Stomach (tissue), 9 donors: ENCODE data around the gene FAM184A. TPM values are rescaled to one million over a fixed set of nuclear protein-coding genes. Genes with fewer than 3 reads are reported as not detected.
"Not testable (repeated sequence)": the region's sequence is repeated elsewhere in the genome, so short reads cannot be mapped to it uniquely, and the experiment has no call there.

ENCODE experiments used
- DNase-seq, 2 donors: peaks; one replicate each; pipeline versions ENCODE4 v3.0.0 to v3.0.0-alpha.2; 2013 to 2019
- H3K27ac ChIP-seq, 5 donors: fragments of 200-600 bp in 4 of 5; sonication (generic) in 4 of 5; one replicate each; pipeline ENCODE4 v1.5.1; 2013 to 2019; ENCODE audit warnings: mild to moderate bottlenecking in 1 of 5, moderate library complexity in 1 of 5
- H3K27me3 ChIP-seq, 3 donors: fragments of 200-600 bp; sonication (generic); one replicate each; pipeline ENCODE4 v1.5.1; 2017 to 2019; ENCODE audit warnings: mixed run types in 1 of 3
- H3K36me3 ChIP-seq, 4 donors: fragments of 200-600 bp; sonication (generic); 1 replicate in 3 of 4; 2 replicates in 1 of 4; pipeline ENCODE4 v1.5.1; 2016 to 2019
- H3K4me1 ChIP-seq, 4 donors: fragments of 200-600 bp; sonication (generic); one replicate each; pipeline ENCODE4 v1.5.1; 2016 to 2019
- H3K4me3 ChIP-seq, 4 donors: fragments of 200-600 bp; sonication (generic) in 3 of 4; one replicate each; pipeline ENCODE4 v1.5.1; 2016 to 2019; ENCODE audit warnings: mild to moderate bottlenecking in 1 of 4
- H3K9me3 ChIP-seq, 4 donors: fragments of 200-600 bp; sonication (generic); one replicate each; pipeline ENCODE4 v1.5.1; 2016 to 2019
- EP300 ChIP-seq: sonication (generic); formaldehyde crosslinking; IDR thresholded peaks from one replicate; pipeline ENCODE4 v1.6.1; 2017; ENCODE audit warnings: antibody characterized with exemption
- POLR2A ChIP-seq, 4 donors: fragments of 450-650 bp; IDR thresholded peaks; one replicate each; pipeline ENCODE4 v1.6.1; 2016; ENCODE audit warnings: antibody characterized with exemption in 4 of 4, control low read depth in 2 of 4, mild to moderate bottlenecking in 1 of 4, moderate library complexity in 1 of 4
- POLR2AphosphoS5 ChIP-seq, 3 donors: sonication (generic); formaldehyde crosslinking; IDR thresholded peaks; one replicate each; pipeline ENCODE4 v1.6.1; 2016; ENCODE audit warnings: antibody characterized with exemption in 3 of 3
- WGBS, 5 donors: extraction: QIAGEN DNeasy Blood & Tissue Kit in 3 of 5; methylation state at CpG; one replicate each; pipeline versions ENCODE4 v1.1.5 to v1.1.7; 2013 to 2018; 5-methylcytosine and 5-hydroxymethylcytosine counted together
- intact Hi-C: fragments of 100-400 bp; cut with DNase I; formaldehyde crosslinking; loops from one replicate; pipeline ENCODE4 v1.15.1; 2023; ENCODE audit warnings: low total_unique reads
- polyA plus RNA-seq, 3 donors: library from polyadenylated mRNA; stranded (reverse); fragments of 200-250 nt; gene quantifications; one replicate each; pipeline ENCODE4 v1.2.3, GENCODE V29; 2013
- total RNA-seq, 5 donors: library from RNA; depleted of rRNA; stranded (reverse); fragments of >200 nt; gene quantifications; one replicate each; pipeline versions ENCODE4 v1.1.0 to v1.2.3, GENCODE V29; 2014 to 2016
- TF ChIP-seq, protein P1 (sequence below), 7 experiments: fragments of 450-650 bp in 4 of 7; fragments of 200-600 bp in 3 of 7; sonication (generic) in 3 of 7; IDR thresholded peaks; one replicate each; pipeline ENCODE4 v1.5.1; 2016 to 2019; ENCODE audit warnings: antibody characterized with exemption in 7 of 7, control low read depth in 2 of 7, mild to moderate bottlenecking in 1 of 7
- donor health status: healthy with polysubstance abuse.
- donor health status: Bipolar disorder and iron deficiency.
- donor health status: healthy.

The FAM184A gene
- total and polyA plus RNA-seq, 8 donors = under 0.01 to 8.3 (median 2.6) TPM; not detected in 1

DNA sequence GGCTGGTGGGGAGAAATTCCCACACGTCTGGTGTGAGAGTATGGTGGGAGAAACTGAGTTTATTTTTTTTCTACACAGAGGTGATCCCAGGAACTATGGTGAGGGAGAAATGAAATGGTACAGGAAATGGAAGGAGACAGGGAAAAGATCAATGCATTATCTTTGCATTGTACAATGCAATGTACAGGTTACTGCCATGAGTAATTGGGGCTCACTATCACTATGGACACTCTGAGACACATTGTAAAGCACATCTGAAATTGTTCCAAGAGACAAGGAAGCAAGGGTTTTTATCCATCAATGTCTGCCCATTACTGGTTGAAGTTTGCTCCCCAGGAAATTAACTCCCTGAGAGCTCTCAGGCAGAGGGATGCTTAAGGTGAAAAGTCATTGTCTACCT is 21.7 kb upstream of the FAM184A start:
- intact Hi-C loops = loop anchor here (10.0 kb wide), 2 partner anchors 125 to 815 kb away; no protein-coding TSS in a partner anchor
- TF ChIP-seq, protein P1, sequence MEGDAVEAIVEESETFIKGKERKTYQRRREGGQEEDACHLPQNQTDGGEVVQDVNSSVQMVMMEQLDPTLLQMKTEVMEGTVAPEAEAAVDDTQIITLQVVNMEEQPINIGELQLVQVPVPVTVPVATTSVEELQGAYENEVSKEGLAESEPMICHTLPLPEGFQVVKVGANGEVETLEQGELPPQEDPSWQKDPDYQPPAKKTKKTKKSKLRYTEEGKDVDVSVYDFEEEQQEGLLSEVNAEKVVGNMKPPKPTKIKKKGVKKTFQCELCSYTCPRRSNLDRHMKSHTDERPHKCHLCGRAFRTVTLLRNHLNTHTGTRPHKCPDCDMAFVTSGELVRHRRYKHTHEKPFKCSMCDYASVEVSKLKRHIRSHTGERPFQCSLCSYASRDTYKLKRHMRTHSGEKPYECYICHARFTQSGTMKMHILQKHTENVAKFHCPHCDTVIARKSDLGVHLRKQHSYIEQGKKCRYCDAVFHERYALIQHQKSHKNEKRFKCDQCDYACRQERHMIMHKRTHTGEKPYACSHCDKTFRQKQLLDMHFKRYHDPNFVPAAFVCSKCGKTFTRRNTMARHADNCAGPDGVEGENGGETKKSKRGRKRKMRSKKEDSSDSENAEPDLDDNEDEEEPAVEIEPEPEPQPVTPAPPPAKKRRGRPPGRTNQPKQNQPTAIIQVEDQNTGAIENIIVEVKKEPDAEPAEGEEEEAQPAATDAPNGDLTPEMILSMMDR (IDR thresholded peaks at IDR 0.05) = no peak
- no peak for TF ChIP-seq EP300
- no peak for TF ChIP-seq POLR2AphosphoS5 (IDR thresholded peaks at IDR 0.05)
- TF ChIP-seq POLR2A (IDR thresholded peaks at IDR 0.05) = no peak
- 80 to 89% (median 84%) methylated on average over 1 of the region's 1 CpG for WGBS, 5 donors

DNA sequence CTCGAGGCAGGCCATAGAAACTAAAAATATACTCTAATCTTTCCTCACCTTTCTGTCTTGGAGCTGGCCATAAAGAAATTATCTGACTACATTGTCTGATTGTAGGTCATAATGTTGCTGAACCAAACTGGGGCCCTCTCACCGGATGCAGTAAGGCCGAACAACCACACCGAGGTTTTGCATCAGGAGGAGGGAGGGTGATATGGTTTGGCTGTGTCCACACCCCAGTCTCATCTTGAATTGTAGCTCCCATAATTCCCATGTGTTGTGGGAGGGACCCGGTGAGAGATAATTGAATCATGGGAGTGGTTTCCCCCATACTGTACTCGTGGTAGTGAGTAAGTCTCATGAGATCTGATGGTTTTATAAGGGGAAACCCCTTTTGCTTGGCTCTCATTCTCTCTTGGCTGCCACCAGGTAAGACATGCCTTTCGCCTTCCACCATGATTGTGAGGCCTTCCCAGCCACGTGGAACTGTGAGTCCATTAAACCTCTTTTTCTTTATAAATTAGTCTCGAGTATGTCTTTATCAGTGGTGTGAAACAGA is 19.4 kb upstream of the FAM184A start:
- H3K36me3 ChIP-seq, H3K9me3 ChIP-seq, intact Hi-C loops, DNase-seq, H3K4me1 ChIP-seq, H3K27me3 ChIP-seq, H3K4me3 ChIP-seq, H3K27ac ChIP-seq: not testable (repeated sequence)
- WGBS, 5 donors = 76 to 82% (median 79%) methylated on average over 9 of the region's 9 CpGs

More for the DNA sequence above, 21.7 kb upstream of the FAM184A start:
- Histone ChIP-seq H3K27me3 (no peaks in the 10 kb centered on the region), H3K4me1 (peaks cover 0 to 5% (median 2%) of the 10 kb centered on the region in 4 donors), H3K9me3 (no peaks in the 10 kb centered on the region), H3K27ac (no peak overlapping the region), H3K36me3 (no peaks in the 10 kb centered on the region), H3K4me3 (no peak overlapping the region)
- DNase-seq = no peak

DNA sequence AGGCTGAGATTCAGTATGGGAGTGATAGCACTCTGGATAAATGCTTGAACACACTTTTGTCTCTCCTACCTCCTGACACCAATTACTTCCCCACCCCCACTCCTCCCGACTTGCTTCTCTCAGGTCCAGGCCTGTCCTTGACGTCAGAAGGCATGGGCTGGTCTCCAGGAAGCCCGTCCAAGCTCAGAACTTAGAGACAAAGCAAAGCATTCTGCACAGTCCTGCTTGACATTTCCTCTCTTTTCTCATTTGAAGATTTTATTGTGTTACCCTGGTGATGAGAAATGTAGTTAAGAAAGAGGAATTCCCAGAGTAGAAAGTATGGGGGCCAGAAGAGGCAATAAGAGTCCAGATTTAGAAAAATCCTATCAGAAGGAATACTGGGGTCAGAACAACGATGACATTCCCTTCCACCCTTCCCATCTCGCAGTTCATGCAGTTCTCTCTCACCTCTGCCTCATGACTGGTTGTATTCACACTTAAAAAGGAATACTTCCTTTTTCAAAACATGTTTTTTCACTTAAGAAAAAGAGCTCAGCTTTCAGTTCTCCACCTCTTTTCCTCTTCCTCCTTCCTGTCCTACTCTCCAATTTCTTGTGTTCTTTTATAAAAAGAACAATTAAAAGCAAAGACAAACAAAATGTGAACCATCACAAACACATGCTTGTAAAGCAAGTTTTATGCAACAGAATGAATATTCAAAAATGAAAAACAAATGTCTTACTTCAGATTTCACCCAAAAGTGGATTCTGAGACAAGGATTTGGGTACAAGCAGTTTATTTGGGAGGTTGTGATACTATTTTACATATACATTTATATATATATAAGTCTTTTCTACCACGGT is 18.5 kb upstream of the FAM184A start:
- TF ChIP-seq EP300 = no peak
- no peak for TF ChIP-seq POLR2A (IDR thresholded peaks at IDR 0.05)
- TF ChIP-seq, protein P1 (IDR thresholded peaks at IDR 0.05) = no peak
- no peak for TF ChIP-seq POLR2AphosphoS5 (IDR thresholded peaks at IDR 0.05)
- Histone ChIP-seq H3K27me3 (no peaks in the 10 kb centered on the region), H3K9me3 (no peaks in the 10 kb centered on the region), H3K36me3 (no peaks in the 10 kb centered on the region), H3K4me3 (no peak overlapping the region), H3K4me1 (peaks cover 0 to 5% (median 2%) of the 10 kb centered on the region in 4 donors), H3K27ac (peak overlapping the region in 1 of 5 donors; percentile 12)
- intact Hi-C loops = no loop called here
- WGBS, 5 donors = 33 to 52% (median 48%) methylated on average over 6 of the region's 6 CpGs
- DNase-seq = peak in 1 of 2 donors; percentile 84

DNA sequence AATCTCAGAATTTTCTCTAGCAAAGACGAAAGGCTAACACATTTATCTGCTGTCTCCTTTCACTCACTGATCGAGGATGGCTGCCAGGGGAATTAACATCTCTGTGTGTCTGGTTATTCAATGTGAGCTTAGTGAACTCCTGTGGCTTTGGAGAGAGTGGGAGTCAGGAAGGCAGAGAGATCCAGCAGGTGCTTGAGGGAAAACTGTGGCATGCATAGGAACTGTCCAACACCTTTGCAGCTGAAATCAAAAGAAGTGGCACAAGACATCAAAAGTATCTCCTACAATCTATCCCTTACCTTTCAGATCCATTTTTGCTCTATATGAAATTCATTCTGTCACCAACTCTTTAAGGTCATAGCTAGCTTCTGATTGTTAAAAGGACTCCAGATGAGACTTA is 11.8 kb upstream of the FAM184A start:
- Histone ChIP-seq H3K36me3 (no peaks in the 10 kb centered on the region), H3K9me3 (no peaks in the 10 kb centered on the region), H3K4me3 (no peak overlapping the region), H3K27me3 (no peaks in the 10 kb centered on the region), H3K27ac (no peak overlapping the region), H3K4me1 (no peaks in the 10 kb centered on the region)
- WGBS, 5 donors = 36 to 58% (median 49%) methylated on average over 2 of the region's 2 CpGs
- TF ChIP-seq POLR2A (IDR thresholded peaks at IDR 0.05) (no peak), POLR2AphosphoS5 (IDR thresholded peaks at IDR 0.05) (no peak), EP300 (no peak)
- TF ChIP-seq, protein P1 (IDR thresholded peaks at IDR 0.05) = no peak
- peak in 1 of 2 donors; percentile 30 for DNase-seq
- intact Hi-C loops = no loop called here
